Islet precursor cell (in vitro differentiated cells): ENCODE data around the gene NEURL2.
"Not testable (repeated sequence)": the region's sequence is repeated elsewhere in the genome, so short reads cannot be mapped to it uniquely, and the experiment has no call there.

ENCODE experiments used
- DNase-seq: peaks from one replicate; pipeline ENCODE4 v3.0.0-alpha.2; 2018

NEURL2 gene

GRCh38 chr20:45919542-45920399 is 28.8 kb upstream of the NEURL2 start:
- DNase-seq: no peak

- DNase-seq: no peak
Measured at GRCh38 chr20:45918779-45919537, 27.9 kb upstream of the NEURL2 start.

- no peak for DNase-seq
Measured at GRCh38 chr20:45918182-45918737, 27.3 kb upstream of the NEURL2 start.

- DNase-seq: no peak
Measured at GRCh38 chr20:45917790-45918141, 26.8 kb upstream of the NEURL2 start.

- DNase-seq: no peak
Measured at GRCh38 chr20:45913116-45913515, 22.1 kb upstream of the NEURL2 start.

- DNase-seq: no peak
Measured at GRCh38 chr20:45912344-45912682, 21.3 kb upstream of the NEURL2 start.

GRCh38 chr20:45911486-45912343 is 20.7 kb upstream of the NEURL2 start, which contains the start of gene PLTP:
Gene PLTP, minus strand, starts transcription at chr20:45912155. Its CDS starts 703 bp downstream, at chr20:45911452.
- DNase-seq: peak; percentile 91

- peak; percentile 100 for DNase-seq
Measured at GRCh38 chr20:45910670-45911485, 19.9 kb upstream of the NEURL2 start.

- no peak for DNase-seq
Measured at GRCh38 chr20:45909817-45910669, 19.0 kb upstream of the NEURL2 start.

- no peak for DNase-seq
Measured at GRCh38 chr20:45909336-45909808, 18.4 kb upstream of the NEURL2 start.

- DNase-seq: no peak
Measured at GRCh38 chr20:45908084-45908483, 17.1 kb upstream of the NEURL2 start.

- no peak for DNase-seq
Measured at GRCh38 chr20:45907219-45907948, 16.4 kb upstream of the NEURL2 start.

- DNase-seq: peak; percentile 75
Measured at GRCh38 chr20:45905505-45906079, 14.6 kb upstream of the NEURL2 start.

GRCh38 chr20:45904583-45905504 is 13.8 kb upstream of the NEURL2 start:
- no peak for DNase-seq

GRCh38 chr20:45902199-45902701 is 11.2 kb upstream of the NEURL2 start:
- DNase-seq: no peak

GRCh38 chr20:45901332-45901731 is 10.3 kb upstream of the NEURL2 start:
- not testable (repeated sequence) for DNase-seq

GRCh38 chr20:45899046-45899835 is 8.2 kb upstream of the NEURL2 start:
- DNase-seq: no peak
